Activated naive CD8-positive, alpha-beta T cell treated with anti-CD3 and anti-CD28 coated beads, Interleukin-2, amount 50 U/mL, for 16 hours (primary cell): ENCODE results near the gene RAD51B.
"Not testable (repeated sequence)": the region's sequence is repeated elsewhere in the genome, so short reads cannot be mapped to it uniquely, and the experiment has no call there.

Experiments used
- DNase-seq: peaks from one replicate; pipeline ENCODE4 v3.0.0-alpha.2; 2020; ENCODE audit warnings: low read depth, low spot score

The RAD51B gene

GRCh38 chr14:68269136-68269927 lies 449.8 kb downstream of the RAD51B start:
- no peak for DNase-seq

GRCh38 chr14:68270342-68270741 lies 450.8 kb downstream of the RAD51B start:
- DNase-seq: no peak

GRCh38 chr14:68271913-68272391 lies 452.4 kb downstream of the RAD51B start:
- DNase-seq: no peak

GRCh38 chr14:68273413-68273812 lies 453.8 kb downstream of the RAD51B start:
- no peak for DNase-seq

GRCh38 chr14:68274725-68275124 lies 455.1 kb downstream of the RAD51B start:
- no peak for DNase-seq

- no peak for DNase-seq
Measured at GRCh38 chr14:68278576-68279436, 459.2 kb downstream of the RAD51B start.

- DNase-seq: no peak
Measured at GRCh38 chr14:68279437-68279720, 459.8 kb downstream of the RAD51B start.

GRCh38 chr14:68279777-68280233 lies 460.2 kb downstream of the RAD51B start:
- no peak for DNase-seq

GRCh38 chr14:68281497-68281896 lies 461.9 kb downstream of the RAD51B start:
- DNase-seq: no peak

- no peak for DNase-seq
Measured at GRCh38 chr14:68282479-68283377, 463.1 kb downstream of the RAD51B start.

GRCh38 chr14:68283378-68284123 lies 464.0 kb downstream of the RAD51B start:
- DNase-seq: no peak

- DNase-seq: no peak
Measured at GRCh38 chr14:68284333-68284732, 464.8 kb downstream of the RAD51B start.

- no peak for DNase-seq
Measured at GRCh38 chr14:68284834-68285233, 465.3 kb downstream of the RAD51B start.

GRCh38 chr14:68285421-68286179 lies 466.0 kb downstream of the RAD51B start:
- DNase-seq: peak; percentile 52

GRCh38 chr14:68286667-68287066 lies 467.1 kb downstream of the RAD51B start:
- no peak for DNase-seq

GRCh38 chr14:68289452-68289851 lies 469.9 kb downstream of the RAD51B start:
- not testable (repeated sequence) for DNase-seq

- no peak for DNase-seq
Measured at GRCh38 chr14:68291820-68292219, 472.2 kb downstream of the RAD51B start.

- DNase-seq: no peak
Measured at GRCh38 chr14:68292441-68293215, 473.0 kb downstream of the RAD51B start.

- no peak for DNase-seq
Measured at GRCh38 chr14:68293404-68293803, 473.8 kb downstream of the RAD51B start.
